Measurements from ENCODE around the gene SLC44A3.

SLC44A3 gene

GRCh38 chr1:94912263-94913184 is 92.4 kb downstream of the SLC44A3 start:
- no peak for DNase-seq

- DNase-seq = no peak
Measured at GRCh38 chr1:94917251-94917650, 97.1 kb downstream of the SLC44A3 start.

- DNase-seq = no peak
Measured at GRCh38 chr1:94919241-94920030, 99.3 kb downstream of the SLC44A3 start.

- DNase-seq = no peak
Measured at GRCh38 chr1:94920061-94920460, 99.9 kb downstream of the SLC44A3 start.

- no peak for DNase-seq
Measured at GRCh38 chr1:94921977-94922376, 101.8 kb downstream of the SLC44A3 start.

- no peak for DNase-seq
Measured at GRCh38 chr1:94922761-94923331, 102.7 kb downstream of the SLC44A3 start.

- DNase-seq = no peak
Measured at GRCh38 chr1:94925004-94925403, 104.8 kb downstream of the SLC44A3 start.

- DNase-seq = peak; percentile 6
Measured at GRCh38 chr1:94925561-94926125, 105.5 kb downstream of the SLC44A3 start.

GRCh38 chr1:94926126-94926914 is 106.2 kb downstream of the SLC44A3 start:
- no peak for DNase-seq

GRCh38 chr1:94926915-94927404 is 106.8 kb downstream of the SLC44A3 start, which contains the start of gene CNN3:
Gene CNN3, minus strand, starts transcription at chr1:94927110. Its CDS starts 216 bp downstream, at chr1:94926894.
- DNase-seq = peak; percentile 28

- DNase-seq = no peak
Measured at GRCh38 chr1:94927405-94928175, 107.4 kb downstream of the SLC44A3 start.

GRCh38 chr1:94928293-94928939 is 108.3 kb downstream of the SLC44A3 start:
- DNase-seq = no peak

- no peak for DNase-seq
Measured at GRCh38 chr1:94929351-94930217, 109.4 kb downstream of the SLC44A3 start.

GRCh38 chr1:94931254-94931841 is 111.2 kb downstream of the SLC44A3 start:
- no peak for DNase-seq

- DNase-seq = no peak
Measured at GRCh38 chr1:94934551-94934950, 114.4 kb downstream of the SLC44A3 start.

- DNase-seq = no peak
Measured at GRCh38 chr1:94935034-94935433, 114.9 kb downstream of the SLC44A3 start.

GRCh38 chr1:94935476-94935875 is 115.3 kb downstream of the SLC44A3 start:
- no peak for DNase-seq

GRCh38 chr1:94936861-94937620 is 116.9 kb downstream of the SLC44A3 start:
- no peak for DNase-seq
